GM12873 (cell line): ENCODE data around the gene C8G.

Experiments
- TF ChIP-seq, protein P1 (sequence below): IDR thresholded peaks from 2 replicates; pipeline ENCODE4 v1.5.1; 2012; ENCODE audit warnings: low read depth, mild to moderate bottlenecking, moderate library complexity, low read length, control low read depth; ENCODE audit not compliant: insufficient read depth; ENCODE audit errors: missing control alignments

The C8G gene

GRCh38 chr9:136965771-136966484 is 20.9 kb downstream of the C8G start:
- TF ChIP-seq, protein P1, sequence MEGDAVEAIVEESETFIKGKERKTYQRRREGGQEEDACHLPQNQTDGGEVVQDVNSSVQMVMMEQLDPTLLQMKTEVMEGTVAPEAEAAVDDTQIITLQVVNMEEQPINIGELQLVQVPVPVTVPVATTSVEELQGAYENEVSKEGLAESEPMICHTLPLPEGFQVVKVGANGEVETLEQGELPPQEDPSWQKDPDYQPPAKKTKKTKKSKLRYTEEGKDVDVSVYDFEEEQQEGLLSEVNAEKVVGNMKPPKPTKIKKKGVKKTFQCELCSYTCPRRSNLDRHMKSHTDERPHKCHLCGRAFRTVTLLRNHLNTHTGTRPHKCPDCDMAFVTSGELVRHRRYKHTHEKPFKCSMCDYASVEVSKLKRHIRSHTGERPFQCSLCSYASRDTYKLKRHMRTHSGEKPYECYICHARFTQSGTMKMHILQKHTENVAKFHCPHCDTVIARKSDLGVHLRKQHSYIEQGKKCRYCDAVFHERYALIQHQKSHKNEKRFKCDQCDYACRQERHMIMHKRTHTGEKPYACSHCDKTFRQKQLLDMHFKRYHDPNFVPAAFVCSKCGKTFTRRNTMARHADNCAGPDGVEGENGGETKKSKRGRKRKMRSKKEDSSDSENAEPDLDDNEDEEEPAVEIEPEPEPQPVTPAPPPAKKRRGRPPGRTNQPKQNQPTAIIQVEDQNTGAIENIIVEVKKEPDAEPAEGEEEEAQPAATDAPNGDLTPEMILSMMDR = no peak

GRCh38 chr9:136968333-136969127 is 23.5 kb downstream of the C8G start:
- TF ChIP-seq, protein P1 = no peak

DNA sequence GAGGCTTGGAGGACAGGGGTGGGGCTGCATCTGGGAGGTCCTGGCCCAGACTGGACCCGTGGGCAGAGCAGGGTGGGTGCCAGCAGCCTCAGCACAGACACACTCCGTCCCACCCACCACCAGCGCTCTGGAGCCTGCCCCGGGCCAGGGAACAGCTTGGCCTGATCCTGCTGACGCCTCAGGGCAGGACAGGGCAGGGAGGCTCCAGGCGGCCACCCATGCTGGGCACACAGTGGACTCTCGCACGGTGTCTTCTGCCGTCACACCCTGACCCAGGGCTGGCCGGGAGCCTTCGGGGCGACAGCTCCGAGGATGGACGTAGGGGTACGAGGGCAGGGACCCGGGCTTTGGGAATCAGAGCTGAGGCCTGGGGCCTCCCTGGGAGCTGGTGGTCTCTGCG is 24.1 kb downstream of the C8G start:
- TF ChIP-seq, protein P1 = no peak

- TF ChIP-seq, protein P1 = no peak
Observed at GRCh38 chr9:136969774-136970173, 24.7 kb downstream of the C8G start.

DNA sequence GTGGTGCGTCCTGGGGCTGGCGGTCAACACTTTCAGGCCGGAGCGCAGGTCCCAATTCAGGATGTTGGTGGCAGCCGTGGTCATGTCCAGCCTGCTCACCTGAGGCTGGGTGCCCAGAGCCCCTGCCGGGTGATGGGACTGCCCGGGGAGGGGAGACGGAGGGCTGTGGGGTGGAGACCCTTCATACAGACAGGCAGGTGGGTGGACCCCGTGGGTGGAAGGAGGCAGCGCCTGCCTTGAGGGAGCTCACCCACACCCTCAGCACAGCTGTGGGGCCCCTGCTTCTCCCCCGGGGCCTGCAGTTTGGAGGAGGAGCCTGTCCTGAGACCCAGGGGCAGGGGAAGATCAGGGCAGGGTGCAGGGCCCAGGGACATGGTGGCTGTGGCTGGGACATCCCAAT is 25.3 kb downstream of the C8G start:
- TF ChIP-seq, protein P1 = no peak

DNA sequence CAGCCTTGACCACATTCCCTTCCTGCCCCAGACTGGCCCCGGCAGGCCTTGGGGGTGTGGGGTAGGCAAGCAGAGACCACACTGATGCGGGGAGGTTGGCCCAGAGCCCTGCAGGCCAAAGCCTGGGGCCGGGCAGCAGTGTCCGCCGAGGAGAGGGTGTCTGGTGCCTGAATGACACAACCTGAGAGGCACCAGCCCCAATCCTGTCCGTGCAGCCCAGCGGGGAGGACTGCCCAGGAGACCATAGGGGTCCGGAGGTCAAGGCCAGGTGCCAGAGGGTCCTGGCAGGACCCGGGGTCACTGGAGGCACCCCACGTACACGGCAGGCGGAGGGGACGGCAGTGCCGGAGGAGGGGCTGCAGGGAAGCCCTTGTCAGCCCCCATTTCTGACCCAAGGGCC is 26.7 kb downstream of the C8G start:
- TF ChIP-seq, protein P1 = no peak

DNA sequence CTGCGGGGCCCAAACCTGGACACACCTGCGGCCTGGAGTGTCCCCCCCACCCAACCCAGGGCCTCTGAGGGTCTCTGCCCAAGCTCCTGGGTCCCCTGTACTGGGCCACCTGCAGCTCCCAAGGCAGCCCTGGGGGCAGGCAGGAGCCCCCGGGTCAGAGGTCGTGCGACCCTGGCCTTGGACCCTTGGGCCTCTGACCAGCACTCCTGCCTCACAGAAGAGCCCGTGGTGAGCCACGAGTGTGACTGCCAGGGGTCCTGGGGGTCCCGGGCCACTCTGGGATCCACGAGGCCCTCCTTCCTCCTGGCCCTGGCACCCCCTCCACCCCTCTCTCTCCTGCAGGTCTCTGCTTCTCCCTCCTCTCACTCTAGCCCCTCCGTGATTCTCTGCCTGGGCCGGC is 27.3 kb downstream of the C8G start:
- TF ChIP-seq, protein P1 = no peak
